GM21786 (cell line): ENCODE results near the gene GGTLC2.
"Not testable (repeated sequence)": the region's sequence is repeated elsewhere in the genome, so short reads cannot be mapped to it uniquely, and the experiment has no call there.

ENCODE experiments used
- ATAC-seq: cut with Tn5 transposase; IDR thresholded peaks from one replicate; pipeline ENCODE4 v1.9.1; 2021; ENCODE audit not compliant: unreplicated experiment

The GGTLC2 gene

DNA sequence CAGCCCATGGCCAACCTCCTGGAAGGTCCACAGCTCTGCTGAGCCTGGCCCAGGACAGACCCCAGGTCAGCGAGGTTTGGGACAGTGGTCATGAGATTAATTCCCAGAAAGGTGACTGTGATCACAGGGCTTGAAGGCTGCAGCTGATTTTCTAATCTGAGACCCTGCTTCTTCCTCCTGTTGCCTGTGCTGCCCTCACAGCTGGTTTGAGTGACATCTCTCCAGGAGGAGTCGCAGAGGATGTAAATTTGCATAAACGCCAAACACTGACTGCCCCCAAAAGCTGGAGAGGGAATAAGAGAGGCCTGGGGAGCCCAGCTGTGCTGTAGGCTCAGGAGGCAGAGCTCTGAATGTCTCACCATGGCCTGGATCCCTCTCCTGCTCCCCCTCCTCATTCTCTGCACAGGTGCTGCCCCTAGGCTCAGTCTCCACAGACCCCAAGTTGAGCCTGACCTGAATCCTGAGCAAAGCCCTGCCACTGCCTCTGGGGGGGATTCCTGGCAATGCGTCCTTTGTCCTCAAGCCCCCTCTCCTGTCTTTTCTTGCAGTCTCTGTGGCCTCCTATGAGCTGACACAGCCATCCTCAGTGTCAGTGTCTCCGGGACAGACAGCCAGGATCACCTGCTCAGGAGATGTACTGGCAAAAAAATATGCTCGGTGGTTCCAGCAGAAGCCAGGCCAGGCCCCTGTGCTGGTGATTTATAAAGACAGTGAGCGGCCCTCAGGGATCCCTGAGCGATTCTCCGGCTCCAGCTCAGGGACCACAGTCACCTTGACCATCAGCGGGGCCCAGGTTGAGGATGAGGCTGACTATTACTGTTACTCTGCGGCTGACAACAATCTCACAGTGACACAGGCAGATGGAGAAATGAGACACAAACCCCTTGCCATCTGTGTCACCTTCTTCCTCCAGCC, 23.8 kb downstream of the GGTLC2 start:
- ATAC-seq = no peak

DNA sequence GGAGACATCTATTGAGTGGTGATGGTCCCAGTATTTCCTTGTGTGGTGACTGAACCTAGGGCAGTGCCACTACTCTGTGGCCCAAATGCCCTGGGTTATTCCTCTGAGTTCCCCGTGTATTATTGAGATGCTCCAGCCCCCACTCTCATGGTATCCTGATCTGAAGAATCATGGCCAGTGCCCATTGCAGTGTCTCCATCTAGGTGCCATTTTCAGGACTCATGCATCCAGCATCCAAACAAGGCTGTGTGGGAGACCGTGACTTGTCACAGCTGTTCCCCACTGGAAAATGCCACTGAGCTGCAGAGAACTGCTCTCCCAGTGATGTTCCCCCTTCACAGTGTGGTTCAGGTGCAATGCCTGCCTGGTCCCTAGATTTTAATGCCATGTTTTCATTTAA, 24.7 kb downstream of the GGTLC2 start:
- no peak for ATAC-seq

- no peak for ATAC-seq
These were observed 25.8 kb downstream of the GGTLC2 start for GRCh38 chr22:22670076-22670795.

- ATAC-seq = no peak
These were observed 27.1 kb downstream of the GGTLC2 start for GRCh38 chr22:22671506-22671905.

- no peak for ATAC-seq
These were observed 28.7 kb downstream of the GGTLC2 start for GRCh38 chr22:22673099-22673498.

GRCh38 chr22:22673628-22674027, 29.2 kb downstream of the GGTLC2 start:
- no peak for ATAC-seq

- ATAC-seq = no peak
These were observed 30.1 kb downstream of the GGTLC2 start for GRCh38 chr22:22674467-22674866.

GRCh38 chr22:22678970-22679369, 34.6 kb downstream of the GGTLC2 start:
- ATAC-seq = no peak

- ATAC-seq = no peak
These were observed 36.0 kb downstream of the GGTLC2 start for GRCh38 chr22:22680396-22680795.

DNA sequence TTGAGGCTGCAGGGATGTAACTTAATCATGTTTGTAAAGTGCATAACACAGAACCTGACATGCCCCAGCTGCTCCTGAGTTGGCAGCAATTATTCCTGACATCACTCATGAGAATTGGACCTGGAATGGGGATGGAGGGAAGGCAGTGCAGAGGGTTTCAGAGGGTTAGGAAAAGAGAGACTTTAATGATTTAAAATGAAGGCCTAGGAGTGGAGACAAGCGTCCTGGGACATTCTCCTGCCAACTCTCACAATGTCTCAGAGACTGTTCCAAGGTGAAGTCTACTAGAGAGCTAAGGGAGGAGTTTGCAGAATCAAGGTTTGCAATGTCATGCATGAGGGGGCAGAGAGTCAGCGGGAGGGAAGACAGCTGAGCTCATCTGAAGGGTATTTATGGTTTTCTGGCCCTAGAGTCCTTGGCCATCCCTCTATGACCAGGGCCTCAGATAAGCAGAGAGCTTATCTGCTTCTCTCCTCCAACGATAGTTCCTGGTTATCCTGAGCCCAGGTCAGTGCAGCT, 36.9 kb downstream of the GGTLC2 start:
- no peak for ATAC-seq

- no peak for ATAC-seq
These were observed 37.8 kb downstream of the GGTLC2 start for GRCh38 chr22:22682196-22682595.

GRCh38 chr22:22682807-22683667, 38.6 kb downstream of the GGTLC2 start:
- no peak for ATAC-seq

GRCh38 chr22:22683668-22684361, 39.4 kb downstream of the GGTLC2 start:
- no peak for ATAC-seq

- no peak for ATAC-seq
These were observed 40.5 kb downstream of the GGTLC2 start for GRCh38 chr22:22684580-22685561.

DNA sequence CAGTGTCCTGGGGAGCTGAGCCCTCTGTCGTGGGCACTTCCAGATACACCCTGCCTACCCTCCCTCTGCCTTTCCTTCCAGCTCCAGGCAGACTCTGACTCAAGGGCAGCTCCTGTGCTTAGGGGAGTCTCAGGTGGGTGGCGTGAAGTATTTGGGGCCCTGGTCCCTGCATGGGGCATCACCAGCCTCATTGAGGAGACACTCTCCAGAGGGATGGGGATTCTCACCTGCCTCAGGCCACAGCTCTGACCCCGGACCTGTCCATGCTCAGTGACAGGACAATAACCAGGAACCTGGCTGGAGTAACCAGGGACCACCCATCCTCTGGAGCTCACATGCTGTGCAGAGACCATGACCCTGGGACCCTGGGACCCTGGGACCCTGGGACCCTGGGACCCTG, 41.2 kb downstream of the GGTLC2 start:
- no peak for ATAC-seq

- not testable (repeated sequence) for ATAC-seq
These were observed 42.0 kb downstream of the GGTLC2 start for GRCh38 chr22:22686202-22687115.

DNA sequence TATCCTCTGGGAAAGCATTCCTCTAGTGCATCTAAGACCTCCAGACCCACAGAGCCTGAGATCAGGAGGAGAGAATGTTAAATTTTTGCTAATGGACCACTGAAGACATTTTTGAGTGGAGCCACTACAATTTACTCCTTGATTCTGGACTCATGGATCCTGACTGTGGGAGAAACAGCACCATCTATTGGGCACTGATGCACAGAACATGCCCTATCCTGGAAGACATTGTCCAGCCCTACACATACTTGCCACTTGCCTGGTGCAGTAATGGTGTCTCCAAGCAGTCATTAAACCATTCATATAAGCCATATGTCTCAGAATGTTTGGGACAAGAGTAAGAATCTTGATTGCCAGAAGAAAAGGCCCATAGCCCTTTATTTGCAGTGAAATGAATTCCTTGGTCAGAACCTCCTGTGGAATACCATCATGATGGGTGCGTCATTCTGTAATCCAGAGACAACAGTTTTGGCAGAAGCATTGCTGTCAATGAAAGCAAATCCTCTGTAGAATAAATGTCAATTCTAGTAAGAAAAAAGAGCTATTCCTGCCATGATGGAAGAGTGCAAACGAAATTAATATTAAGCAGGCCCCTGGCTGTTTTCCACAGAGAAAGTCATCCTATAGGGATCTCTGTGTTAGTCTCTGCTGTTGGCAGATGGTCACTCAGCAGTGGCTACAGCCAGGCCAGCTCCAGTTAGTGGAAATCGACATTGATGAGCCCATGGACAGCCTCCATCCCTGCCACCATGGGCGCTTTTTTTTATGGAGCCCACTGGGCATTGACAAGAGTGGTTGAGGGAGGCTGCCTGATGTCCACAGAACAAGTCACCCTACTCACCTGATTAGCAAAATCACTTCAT, 43.5 kb downstream of the GGTLC2 start:
- ATAC-seq = no peak
